Smooth muscle cell (in vitro differentiated cells): ENCODE measurements around the gene KLK13. TPM values are rescaled to one million over a fixed set of nuclear protein-coding genes. Genes with fewer than 3 reads are reported as not detected.

Experiments
- DNase-seq: peaks from one replicate; lab custom pipeline; 2025; ENCODE audit not compliant: unreplicated experiment; lab: John Stamatoyannopoulos, UW
- H2AFZ ChIP-seq: fragments of 200-600 bp; sonication (generic); 2 replicates; pipeline ENCODE4 v1.6.0; 2016; ENCODE audit warnings: antibody characterized with exemption, low read depth, mild to moderate bottlenecking
- H3F3A ChIP-seq: fragments of 200-600 bp; sonication (generic); 2 replicates; pipeline ENCODE4 v1.6.0; 2017; ENCODE audit warnings: antibody characterized with exemption, low read depth
- H3K27ac ChIP-seq: fragments of 200-600 bp; sonication (generic); 2 replicates; pipeline ENCODE4 v1.5.1; 2016; ENCODE audit warnings: low read depth, mild to moderate bottlenecking
- H3K27me3 ChIP-seq: fragments of 200-600 bp; sonication (generic); 2 replicates; pipeline ENCODE4 v1.6.1; 2016; ENCODE audit warnings: low read depth, mild to moderate bottlenecking
- H3K36me3 ChIP-seq: fragments of 200-600 bp; sonication (generic); 2 replicates; pipeline ENCODE4 v1.5.1; 2016; ENCODE audit warnings: low read depth
- H3K4me1 ChIP-seq: fragments of 200-600 bp; sonication (generic); 2 replicates; pipeline ENCODE4 v1.5.1; 2016; ENCODE audit warnings: low read depth
- H3K4me2 ChIP-seq: fragments of 200-600 bp; sonication (generic); 2 replicates; pipeline ENCODE4 v1.6.0; 2016; ENCODE audit warnings: mild to moderate bottlenecking
- H3K4me3 ChIP-seq: fragments of 200-600 bp; sonication (generic); 2 replicates; pipeline ENCODE4 v1.5.1; 2016; ENCODE audit warnings: mild to moderate bottlenecking
- H3K79me2 ChIP-seq: fragments of 200-600 bp; sonication (generic); 2 replicates; pipeline ENCODE4 v1.6.0; 2016; ENCODE audit warnings: low read depth, mild to moderate bottlenecking
- H3K9ac ChIP-seq: fragments of 200-600 bp; sonication (generic); 2 replicates; pipeline ENCODE4 v1.6.0; 2016; ENCODE audit warnings: low read depth
- H3K9me3 ChIP-seq: fragments of 200-600 bp; sonication (generic); replicated peaks from 2 replicates; pipeline ENCODE4 v1.5.1; 2016; ENCODE audit warnings: low read depth
- H4K20me1 ChIP-seq: fragments of 200-600 bp; sonication (generic); 2 replicates; pipeline ENCODE4 v1.6.0; 2016; ENCODE audit warnings: low read depth
- CTCF ChIP-seq: fragments of 200-600 bp; sonication (generic); IDR thresholded peaks from 2 replicates; pipeline ENCODE4 v1.5.1; 2017; ENCODE audit warnings: borderline replicate concordance, mild to moderate bottlenecking, antibody characterized with exemption; ENCODE audit not compliant: insufficient read depth, poor library complexity, severe bottlenecking
- WGBS: methylation state at CpG from one replicate; pipeline ENCODE4 v1.1.7; 2016; ENCODE audit warnings: low lambda C conversion rate; 5-methylcytosine and 5-hydroxymethylcytosine counted together
- polyA plus RNA-seq: library from polyadenylated mRNA; unstranded; fragments of >200 nt; fragmentation: Nextera tagmentation; extraction: Ambion mirVana; gene quantifications from 2 replicates; pipeline ENCODE4 v1.2.1, GENCODE V29; 2016
- total RNA-seq: library from RNA; depleted of rRNA; stranded (reverse); fragments of >200 nt; gene quantifications from 2 replicates; pipeline ENCODE4 v1.2.3, GENCODE V29; 2014

Gene KLK13
- total and polyA plus RNA-seq, 2 experiments from 2014 or later: 0.72 to 1.3 TPM

GRCh38 chr19:51107406-51108065 lies 42.6 kb upstream of the KLK13 start:
- Histone ChIP-seq H3K27me3 (no peaks in the 10 kb centered on the region), H3K9ac (peak overlapping the region; percentile 78), H3K36me3 (no peaks in the 10 kb centered on the region), H3K4me1 (peaks cover 5% of the 10 kb centered on the region), H2AFZ (peak overlapping the region; percentile 56), H3K79me2 (peaks cover 12% of the 10 kb centered on the region), H3K9me3 (no peaks in the 10 kb centered on the region), H3K4me3 (peak overlapping the region; percentile 72), H4K20me1 (peaks cover 6% of the 10 kb centered on the region), H3K27ac (peak overlapping the region; percentile 60), H3F3A (no peaks in the 10 kb centered on the region), H3K4me2 (peak overlapping the region; percentile 90)
- 25% methylated on average over 18 of the region's 18 CpGs for WGBS
- no peak for TF ChIP-seq CTCF
- DNase-seq: no peak

GRCh38 chr19:51103926-51104341 lies 39.0 kb upstream of the KLK13 start:
- no peak overlapping the region for H2AFZ ChIP-seq

DNA sequence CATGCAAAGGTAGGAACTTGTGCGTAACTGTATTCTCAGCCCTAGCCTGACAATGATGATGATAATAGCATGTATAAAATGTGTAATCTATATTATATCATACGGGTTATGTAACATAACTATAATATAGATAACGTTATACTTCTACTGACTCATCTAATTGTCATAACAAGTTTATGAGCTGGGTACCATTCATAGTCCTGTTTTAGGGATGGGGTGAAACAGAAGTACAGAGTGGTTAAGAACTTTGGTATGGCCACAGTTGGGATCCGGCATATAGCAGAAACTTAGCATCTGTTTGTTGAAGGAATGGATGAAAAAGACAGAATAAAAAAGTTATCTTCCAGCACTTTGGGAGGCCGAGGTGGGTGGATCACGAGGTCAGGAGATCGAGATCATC lies 38.1 kb upstream of the KLK13 start:
- Histone ChIP-seq H3K36me3 (no peaks in the 10 kb centered on the region), H3K9me3 (no peaks in the 10 kb centered on the region), H3K9ac (no peak overlapping the region), H4K20me1 (peaks cover 42% of the 10 kb centered on the region), H3K79me2 (peaks cover 12% of the 10 kb centered on the region), H3K27me3 (no peaks in the 10 kb centered on the region), H3K4me3 (no peak overlapping the region), H3K27ac (no peak overlapping the region), H3F3A (no peaks in the 10 kb centered on the region), H2AFZ (no peak overlapping the region), H3K4me2 (no peak overlapping the region), H3K4me1 (peaks cover 5% of the 10 kb centered on the region)
- TF ChIP-seq CTCF: no peak
- WGBS: 100% methylated on average over 7 of the region's 7 CpGs
- DNase-seq: no peak

More at GRCh38 chr19:51103926-51104341, 39.0 kb upstream of the KLK13 start:
- no peaks in the 10 kb centered on the region for H3K27me3 ChIP-seq
- no peak overlapping the region for H3K9ac ChIP-seq
- peaks cover 12% of the 10 kb centered on the region for H3K79me2 ChIP-seq
- peaks cover 5% of the 10 kb centered on the region for H3K4me1 ChIP-seq
- over 99% methylated on average over 30 of the region's 49 CpGs for WGBS
- no peaks in the 10 kb centered on the region for H3K9me3 ChIP-seq
- no peaks in the 10 kb centered on the region for H3K36me3 ChIP-seq
- H4K20me1 ChIP-seq: peaks cover 41% of the 10 kb centered on the region
- no peak for DNase-seq
- H3K4me3 ChIP-seq: no peak overlapping the region
- H3F3A ChIP-seq: no peaks in the 10 kb centered on the region
- no peak for TF ChIP-seq CTCF
- no peak overlapping the region for H3K4me2 ChIP-seq
- no peak overlapping the region for H3K27ac ChIP-seq
